ENCODE data around the gene CLN5.
A peak's percentile ranks its signal among the peaks of the same experiment; 100 is the strongest.
"Not testable (repeated sequence)": the region's sequence is repeated elsewhere in the genome, so short reads cannot be mapped to it uniquely, and the experiment has no call there.

The CLN5 gene

GRCh38 chr13:76991796-76992547 lies at the start of gene CLN5:
TSS of gene CLN5 (plus strand) at chr13:76992081. CDS start at chr13:76992099, 18 bp downstream.
- peak; percentile 93 for DNase-seq

- DNase-seq = no peak
Measured at GRCh38 chr13:76942363-76942762, 49.5 kb upstream of the CLN5 start.

- DNase-seq = no peak
Measured at GRCh38 chr13:76943646-76944045, 48.2 kb upstream of the CLN5 start.

GRCh38 chr13:76944456-76944855 lies 47.4 kb upstream of the CLN5 start:
- no peak for DNase-seq

GRCh38 chr13:76948149-76948548 lies 43.7 kb upstream of the CLN5 start, which contains the start of gene ACOD1:
TSS of gene ACOD1 (plus strand) at chr13:76948511. CDS start at chr13:76948559, 48 bp downstream.
- DNase-seq = no peak

GRCh38 chr13:76950101-76950500 lies 41.8 kb upstream of the CLN5 start:
- DNase-seq = no peak

- DNase-seq = no peak
Measured at GRCh38 chr13:76953968-76954367, 37.9 kb upstream of the CLN5 start.

GRCh38 chr13:76954538-76954937 lies 37.3 kb upstream of the CLN5 start:
- DNase-seq = no peak

- DNase-seq = no peak
Measured at GRCh38 chr13:76955193-76955592, 36.7 kb upstream of the CLN5 start.

- DNase-seq = no peak
Measured at GRCh38 chr13:76955661-76956060, 36.2 kb upstream of the CLN5 start.

- no peak for DNase-seq
Measured at GRCh38 chr13:76958841-76959432, 32.9 kb upstream of the CLN5 start.

GRCh38 chr13:76959734-76960133 lies 32.1 kb upstream of the CLN5 start:
- DNase-seq = not testable (repeated sequence)

- no peak for DNase-seq
Measured at GRCh38 chr13:76965759-76966421, 26.0 kb upstream of the CLN5 start.

GRCh38 chr13:76967031-76967430 lies 24.9 kb upstream of the CLN5 start:
- DNase-seq = no peak

- DNase-seq = no peak
Measured at GRCh38 chr13:76968041-76968440, 23.8 kb upstream of the CLN5 start.

GRCh38 chr13:76969488-76970365 lies 22.2 kb upstream of the CLN5 start:
- no peak for DNase-seq

GRCh38 chr13:76971215-76971614 lies 20.7 kb upstream of the CLN5 start:
- DNase-seq = no peak

GRCh38 chr13:76971851-76972829 lies 19.7 kb upstream of the CLN5 start:
- DNase-seq = no peak

GRCh38 chr13:76973920-76974617 lies 17.8 kb upstream of the CLN5 start:
- no peak for DNase-seq

- no peak for DNase-seq
Measured at GRCh38 chr13:76974618-76974975, 17.3 kb upstream of the CLN5 start.

GRCh38 chr13:76975863-76976262 lies 16.0 kb upstream of the CLN5 start:
- no peak for DNase-seq

All from stimulated activated CD8-positive, alpha-beta memory T cell treated with anti-CD3 and anti-CD28 coated beads, Interleukin-4, amount 100 ng/mL, for 48 hours (primary cell).